ENCODE results near the gene PTPRD. TPM values are rescaled to one million over a fixed set of nuclear protein-coding genes. Genes with fewer than 3 reads are reported as not detected.

PTPRD gene
- total RNA-seq, 1 donor from 2014 or later: 532 TPM

DNA sequence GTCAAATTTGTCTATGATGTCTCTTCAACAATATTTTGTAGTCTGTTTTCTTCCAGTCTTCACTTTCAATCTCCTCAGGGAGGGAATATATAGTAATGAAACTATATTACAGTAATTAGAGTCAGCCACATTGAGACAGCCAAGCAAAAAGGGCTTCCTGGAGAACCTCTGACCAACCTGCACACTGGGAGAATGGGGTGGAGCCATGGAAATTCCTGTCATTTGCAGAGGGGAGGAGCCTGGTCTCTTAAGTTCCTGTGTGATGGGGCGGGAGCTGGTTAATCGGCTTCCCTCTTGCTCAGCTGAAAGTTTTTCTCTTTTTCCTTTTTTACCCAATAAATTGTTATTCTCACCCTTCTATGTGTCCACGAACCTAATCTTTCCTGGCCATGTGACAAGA lies 1220.0 kb downstream of the PTPRD start:
- no peaks in the 10 kb centered on the region for H3K9me3 Mint-ChIP-seq (ENCODE audit: unreplicated experiment)
- H3K27ac Mint-ChIP-seq (ENCODE audit: unreplicated experiment): no peak overlapping the region
- H3K36me3 Mint-ChIP-seq (ENCODE audit: unreplicated experiment): no peaks in the 10 kb centered on the region
- TF ChIP-seq, protein P1, sequence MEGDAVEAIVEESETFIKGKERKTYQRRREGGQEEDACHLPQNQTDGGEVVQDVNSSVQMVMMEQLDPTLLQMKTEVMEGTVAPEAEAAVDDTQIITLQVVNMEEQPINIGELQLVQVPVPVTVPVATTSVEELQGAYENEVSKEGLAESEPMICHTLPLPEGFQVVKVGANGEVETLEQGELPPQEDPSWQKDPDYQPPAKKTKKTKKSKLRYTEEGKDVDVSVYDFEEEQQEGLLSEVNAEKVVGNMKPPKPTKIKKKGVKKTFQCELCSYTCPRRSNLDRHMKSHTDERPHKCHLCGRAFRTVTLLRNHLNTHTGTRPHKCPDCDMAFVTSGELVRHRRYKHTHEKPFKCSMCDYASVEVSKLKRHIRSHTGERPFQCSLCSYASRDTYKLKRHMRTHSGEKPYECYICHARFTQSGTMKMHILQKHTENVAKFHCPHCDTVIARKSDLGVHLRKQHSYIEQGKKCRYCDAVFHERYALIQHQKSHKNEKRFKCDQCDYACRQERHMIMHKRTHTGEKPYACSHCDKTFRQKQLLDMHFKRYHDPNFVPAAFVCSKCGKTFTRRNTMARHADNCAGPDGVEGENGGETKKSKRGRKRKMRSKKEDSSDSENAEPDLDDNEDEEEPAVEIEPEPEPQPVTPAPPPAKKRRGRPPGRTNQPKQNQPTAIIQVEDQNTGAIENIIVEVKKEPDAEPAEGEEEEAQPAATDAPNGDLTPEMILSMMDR (IDR thresholded peaks at IDR 0.05; ENCODE audit: partially characterized antibody, unreplicated experiment): no peak
- H3K27me3 Mint-ChIP-seq (ENCODE audit: unreplicated experiment): no peaks in the 10 kb centered on the region
- H3K4me3 Mint-ChIP-seq (ENCODE audit: unreplicated experiment): no peak overlapping the region
- no peak for DNase-seq
- no peaks in the 10 kb centered on the region for H3K4me1 Mint-ChIP-seq (ENCODE audit: low read depth, unreplicated experiment)

DNA sequence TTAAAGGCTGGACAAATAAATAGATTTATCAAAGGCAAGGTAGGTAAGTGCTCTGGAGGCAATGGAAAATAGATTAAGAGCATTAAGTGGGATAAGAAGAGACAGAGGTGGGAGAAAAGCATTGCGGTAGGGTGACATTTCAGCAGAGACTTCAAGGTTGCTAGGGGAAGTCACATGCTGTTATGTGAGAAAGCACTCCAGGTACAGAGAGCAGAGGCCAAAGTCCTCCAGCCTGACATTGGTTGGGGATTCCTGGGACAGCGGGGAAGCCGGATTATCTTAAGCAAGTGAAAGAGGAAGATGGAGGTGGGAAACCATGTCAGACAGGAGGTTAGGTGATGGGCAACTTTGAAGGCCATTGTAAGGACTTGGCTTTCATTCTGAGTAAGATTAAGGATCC lies 1222.9 kb downstream of the PTPRD start:
- H3K27me3 Mint-ChIP-seq (ENCODE audit: unreplicated experiment): no peaks in the 10 kb centered on the region
- no peak for DNase-seq
- H3K9me3 Mint-ChIP-seq (ENCODE audit: unreplicated experiment): no peaks in the 10 kb centered on the region
- H3K27ac Mint-ChIP-seq (ENCODE audit: unreplicated experiment): no peak overlapping the region
- TF ChIP-seq, protein P1 (IDR thresholded peaks at IDR 0.05; ENCODE audit: partially characterized antibody, unreplicated experiment): no peak
- H3K4me3 Mint-ChIP-seq (ENCODE audit: unreplicated experiment): no peak overlapping the region
- H3K4me1 Mint-ChIP-seq (ENCODE audit: low read depth, unreplicated experiment): no peaks in the 10 kb centered on the region
- no peaks in the 10 kb centered on the region for H3K36me3 Mint-ChIP-seq (ENCODE audit: unreplicated experiment)

DNA sequence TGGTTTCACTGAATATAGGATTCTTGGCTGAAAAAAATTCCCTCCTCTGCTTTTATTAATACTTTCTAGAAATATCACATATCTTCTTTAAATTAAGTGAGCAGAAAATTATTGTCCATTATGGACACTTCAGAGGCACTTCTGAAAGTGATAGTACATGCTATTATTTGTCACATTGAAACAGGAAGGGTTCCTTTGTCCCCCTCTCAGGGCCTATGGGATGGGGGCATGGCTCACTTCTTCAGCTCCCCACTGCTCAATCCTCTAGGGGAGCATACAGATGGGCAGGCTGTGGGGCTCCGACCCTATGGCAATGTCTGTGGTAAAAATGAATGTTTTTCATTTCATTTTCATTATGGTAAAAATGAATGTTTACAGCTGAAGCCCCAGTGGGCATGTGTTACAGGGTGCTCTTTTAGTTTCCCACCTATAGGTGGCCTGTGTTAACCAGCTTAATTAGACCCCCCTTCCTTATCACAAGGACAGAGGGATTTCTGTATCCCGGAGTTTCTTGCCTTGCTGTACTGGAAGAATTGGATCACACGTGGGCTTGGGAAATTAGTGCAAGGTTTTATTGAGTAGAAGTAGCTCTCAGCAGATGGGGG lies 1225.2 kb downstream of the PTPRD start:
- Mint-ChIP-seq H3K27ac (ENCODE audit: unreplicated experiment) (no peak overlapping the region), H3K4me3 (ENCODE audit: unreplicated experiment) (no peak overlapping the region), H3K27me3 (ENCODE audit: unreplicated experiment) (no peaks in the 10 kb centered on the region), H3K36me3 (ENCODE audit: unreplicated experiment) (no peaks in the 10 kb centered on the region), H3K4me1 (ENCODE audit: low read depth, unreplicated experiment) (no peaks in the 10 kb centered on the region), H3K9me3 (ENCODE audit: unreplicated experiment) (no peaks in the 10 kb centered on the region)
- no peak for DNase-seq
- TF ChIP-seq, protein P1 (IDR thresholded peaks at IDR 0.05; ENCODE audit: partially characterized antibody, unreplicated experiment): peak; percentile 65

DNA sequence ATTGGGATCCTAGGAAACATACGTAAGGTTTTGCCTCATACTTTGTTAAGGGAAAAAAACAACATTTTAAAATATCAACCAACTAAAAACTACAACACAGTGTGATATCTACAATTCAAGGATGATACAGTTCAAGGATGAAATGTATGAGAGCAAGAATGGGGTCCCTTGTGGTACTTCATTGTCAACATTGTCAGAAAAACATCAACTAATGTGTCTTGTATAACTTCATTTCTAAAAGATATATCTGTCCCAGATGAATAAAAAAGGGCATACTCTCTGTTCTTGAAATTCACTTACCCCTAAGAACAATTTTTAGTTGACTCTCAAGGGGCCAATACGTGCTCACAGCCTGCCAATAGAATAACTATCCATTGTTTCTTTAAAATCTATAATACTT lies 1250.5 kb downstream of the PTPRD start:
- DNase-seq: no peak
- Mint-ChIP-seq H3K27ac (ENCODE audit: unreplicated experiment) (no peak overlapping the region), H3K27me3 (ENCODE audit: unreplicated experiment) (no peaks in the 10 kb centered on the region), H3K4me3 (ENCODE audit: unreplicated experiment) (no peak overlapping the region), H3K4me1 (ENCODE audit: low read depth, unreplicated experiment) (no peaks in the 10 kb centered on the region), H3K36me3 (ENCODE audit: unreplicated experiment) (no peaks in the 10 kb centered on the region), H3K9me3 (ENCODE audit: unreplicated experiment) (no peaks in the 10 kb centered on the region)
- TF ChIP-seq, protein P1 (IDR thresholded peaks at IDR 0.05; ENCODE audit: partially characterized antibody, unreplicated experiment): no peak

DNA sequence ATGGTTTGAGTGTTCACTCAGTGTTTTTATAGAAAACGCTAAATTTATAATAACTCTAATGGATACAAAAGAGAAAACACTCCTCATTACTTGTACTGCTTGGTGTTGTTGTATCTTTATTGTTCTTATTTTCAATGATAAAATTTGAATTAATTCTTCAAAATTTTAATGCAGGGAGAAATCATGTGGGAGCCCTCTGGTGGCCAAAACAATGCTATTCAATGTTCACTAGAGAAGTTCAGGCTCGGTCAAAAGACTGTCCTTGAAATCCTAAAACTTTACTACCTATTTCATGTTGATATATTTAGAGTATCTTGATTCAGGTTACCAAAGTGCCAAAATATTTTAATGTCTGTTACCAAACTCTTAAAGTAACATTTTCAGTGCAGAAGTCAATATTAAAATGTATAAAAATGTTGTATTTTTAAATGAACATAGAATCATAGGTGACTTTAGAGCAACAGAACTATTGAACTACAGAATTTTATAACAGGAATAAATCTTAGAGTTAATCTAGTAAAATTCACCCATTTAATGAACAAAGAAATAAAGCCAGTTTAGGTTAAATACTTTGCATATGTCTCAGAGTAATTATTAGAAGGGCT lies 1259.8 kb downstream of the PTPRD start:
- no peak overlapping the region for H3K27ac Mint-ChIP-seq (ENCODE audit: unreplicated experiment)
- TF ChIP-seq, protein P1 (IDR thresholded peaks at IDR 0.05; ENCODE audit: partially characterized antibody, unreplicated experiment): peak; percentile 82
- H3K36me3 Mint-ChIP-seq (ENCODE audit: unreplicated experiment): no peaks in the 10 kb centered on the region
- DNase-seq: no peak
- no peaks in the 10 kb centered on the region for H3K27me3 Mint-ChIP-seq (ENCODE audit: unreplicated experiment)
- H3K4me3 Mint-ChIP-seq (ENCODE audit: unreplicated experiment): no peak overlapping the region
- no peaks in the 10 kb centered on the region for H3K9me3 Mint-ChIP-seq (ENCODE audit: unreplicated experiment)
- H3K4me1 Mint-ChIP-seq (ENCODE audit: low read depth, unreplicated experiment): no peaks in the 10 kb centered on the region
